ENCODE data around the gene ZMYM5. TPM values are rescaled to one million over a fixed set of nuclear protein-coding genes. Genes with fewer than 3 reads are reported as not detected.
A peak's percentile ranks its signal among the peaks of the same experiment; 100 is the strongest.
"Not testable (repeated sequence)": the region's sequence is repeated elsewhere in the genome, so short reads cannot be mapped to it uniquely, and the experiment has no call there.

Gene ZMYM5
- total and polyA plus RNA-seq, 4 donors = 2.6 to 8.1 (median 5.9) TPM

DNA sequence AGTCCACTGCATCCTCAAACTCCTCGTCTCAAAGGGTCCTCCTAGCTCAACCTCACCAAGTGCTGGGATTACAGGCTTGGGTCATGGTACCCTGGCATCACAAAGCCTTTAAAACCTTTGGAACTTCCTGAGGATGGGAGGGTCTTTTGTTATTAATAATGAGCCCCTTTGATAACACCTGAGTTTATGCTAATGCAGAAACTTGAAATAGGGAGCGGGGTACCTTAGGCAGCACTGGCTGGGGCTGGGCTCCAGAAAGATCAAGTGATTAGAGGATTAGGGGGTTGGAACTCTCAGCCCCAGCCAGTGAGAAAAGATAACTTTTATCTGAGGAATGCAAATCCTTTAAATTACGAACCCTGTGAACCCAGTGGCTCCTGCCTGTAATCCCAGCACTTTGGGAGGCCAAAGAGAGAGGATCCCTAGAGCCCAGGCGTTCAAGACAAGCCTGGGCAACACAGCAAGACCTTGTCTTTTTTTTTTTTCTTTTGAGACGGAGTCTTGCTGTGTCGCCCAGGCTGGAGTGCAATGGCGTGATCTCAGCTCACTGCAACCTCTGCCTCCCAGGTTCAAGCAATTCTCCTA is 71.4 kb downstream of the ZMYM5 start:
- no peaks in the 10 kb centered on the region for H3K27me3 ChIP-seq (ENCODE audit: control insufficient read depth in 4 of 4, insufficient read depth in 4 of 4, low read length in 3 of 4)
- H3K4me1 ChIP-seq (ENCODE audit: control insufficient read depth in 4 of 4, insufficient read depth in 4 of 4, low read length in 3 of 4) = no peaks in the 10 kb centered on the region
- no peak for DNase-seq (ENCODE audit: low spot score)
- no peak overlapping the region for H3K9ac ChIP-seq (ENCODE audit: low read depth in 1 of 2, low read length in 2 of 2)
- TF ChIP-seq JUND (IDR thresholded peaks at IDR 0.05) (no peak), GABPA (IDR thresholded peaks at IDR 0.05 in 1 of 2, conservative IDR thresholded peaks at IDR 0.05 in 1 of 2) (no peak), EGR1 (IDR thresholded peaks at IDR 0.05; ENCODE audit: low read depth in 2 of 2) (no peak), TAF1 (conservative IDR thresholded peaks at IDR 0.05) (no peak), FOXA2 (IDR thresholded peaks at IDR 0.05) (no peak), RXRA (IDR thresholded peaks at IDR 0.05) (no peak), RAD21 (IDR thresholded peaks at IDR 0.05) (no peak)
- TF ChIP-seq, protein P1, sequence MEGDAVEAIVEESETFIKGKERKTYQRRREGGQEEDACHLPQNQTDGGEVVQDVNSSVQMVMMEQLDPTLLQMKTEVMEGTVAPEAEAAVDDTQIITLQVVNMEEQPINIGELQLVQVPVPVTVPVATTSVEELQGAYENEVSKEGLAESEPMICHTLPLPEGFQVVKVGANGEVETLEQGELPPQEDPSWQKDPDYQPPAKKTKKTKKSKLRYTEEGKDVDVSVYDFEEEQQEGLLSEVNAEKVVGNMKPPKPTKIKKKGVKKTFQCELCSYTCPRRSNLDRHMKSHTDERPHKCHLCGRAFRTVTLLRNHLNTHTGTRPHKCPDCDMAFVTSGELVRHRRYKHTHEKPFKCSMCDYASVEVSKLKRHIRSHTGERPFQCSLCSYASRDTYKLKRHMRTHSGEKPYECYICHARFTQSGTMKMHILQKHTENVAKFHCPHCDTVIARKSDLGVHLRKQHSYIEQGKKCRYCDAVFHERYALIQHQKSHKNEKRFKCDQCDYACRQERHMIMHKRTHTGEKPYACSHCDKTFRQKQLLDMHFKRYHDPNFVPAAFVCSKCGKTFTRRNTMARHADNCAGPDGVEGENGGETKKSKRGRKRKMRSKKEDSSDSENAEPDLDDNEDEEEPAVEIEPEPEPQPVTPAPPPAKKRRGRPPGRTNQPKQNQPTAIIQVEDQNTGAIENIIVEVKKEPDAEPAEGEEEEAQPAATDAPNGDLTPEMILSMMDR (IDR thresholded peaks at IDR 0.05; ENCODE audit: low read depth, low read length, missing input control) = no peak
- TF ChIP-seq, protein P2, sequence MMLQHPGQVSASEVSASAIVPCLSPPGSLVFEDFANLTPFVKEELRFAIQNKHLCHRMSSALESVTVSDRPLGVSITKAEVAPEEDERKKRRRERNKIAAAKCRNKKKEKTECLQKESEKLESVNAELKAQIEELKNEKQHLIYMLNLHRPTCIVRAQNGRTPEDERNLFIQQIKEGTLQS (IDR thresholded peaks at IDR 0.05) = no peak
- TF ChIP-seq, protein P3, sequence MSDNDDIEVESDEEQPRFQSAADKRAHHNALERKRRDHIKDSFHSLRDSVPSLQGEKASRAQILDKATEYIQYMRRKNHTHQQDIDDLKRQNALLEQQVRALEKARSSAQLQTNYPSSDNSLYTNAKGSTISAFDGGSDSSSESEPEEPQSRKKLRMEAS (IDR thresholded peaks at IDR 0.05) = no peak
- no peak overlapping the region for H3K4me3 ChIP-seq (ENCODE audit: low read depth in 1 of 3, low read length in 3 of 3)
- no peaks in the 10 kb centered on the region for H3K9me3 ChIP-seq (ENCODE audit: control insufficient read depth in 4 of 4, low read length in 3 of 4)
- no peak overlapping the region for H3K27ac ChIP-seq (ENCODE audit: low read depth in 1 of 2, low read length in 2 of 2)
- no peaks in the 10 kb centered on the region for H3K36me3 ChIP-seq (ENCODE audit: control insufficient read depth in 4 of 4, insufficient read depth in 3 of 4, low read depth in 1 of 4, low read length in 3 of 4)
- 94% methylated on average over 7 of the region's 7 CpGs for WGBS

DNA sequence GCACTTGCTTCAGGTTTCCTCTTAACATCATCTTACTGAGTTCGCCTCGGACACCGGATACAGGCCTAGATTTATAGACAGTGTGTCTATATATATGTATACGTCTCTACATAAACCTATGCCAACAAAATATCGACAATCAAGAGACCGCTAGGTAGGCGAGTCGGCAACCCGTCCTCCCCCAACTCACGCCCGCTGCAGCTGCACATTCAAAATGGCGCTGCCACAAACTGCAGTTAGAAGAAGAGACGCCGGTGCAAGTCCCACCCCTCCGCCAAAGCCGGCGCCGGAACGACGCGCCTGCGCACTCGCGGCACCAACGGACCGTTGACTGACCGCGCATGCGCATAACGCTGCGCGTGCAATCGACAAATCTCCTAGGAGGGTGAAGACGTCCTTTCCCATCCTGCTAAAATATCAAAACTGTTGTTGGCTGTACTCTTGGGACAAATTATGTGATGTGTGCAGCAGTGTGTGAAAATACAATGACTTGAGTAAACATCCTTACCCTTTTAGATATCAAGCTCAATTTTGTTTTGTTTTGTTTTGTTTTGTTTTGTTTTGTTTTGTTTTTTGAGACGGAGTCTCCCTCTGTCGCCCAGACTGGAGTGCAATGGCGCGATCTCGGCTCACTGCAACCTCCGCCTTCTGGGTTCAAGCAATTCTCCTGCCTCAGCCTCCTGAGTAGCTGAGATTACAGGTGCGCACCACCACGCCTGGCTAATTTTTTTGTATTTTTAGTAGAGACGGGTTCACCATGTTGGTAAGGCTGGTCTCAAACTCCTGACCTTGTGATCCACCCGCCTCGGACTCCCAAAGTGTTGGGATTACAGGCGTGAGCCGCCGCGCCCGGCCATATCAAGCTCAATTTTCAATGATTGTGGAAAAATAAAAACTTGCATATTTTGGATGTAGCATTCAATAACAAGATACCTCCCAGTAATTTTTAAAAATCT is 80.4 kb downstream of the ZMYM5 start, which contains the start of gene PSPC1:
TSS of gene PSPC1 (minus strand) at position 219 of the 956 bp plus-strand sequence. CDS start at position 31, 188 bp downstream.
- peak; percentile 94 for DNase-seq (ENCODE audit: low spot score)
- H3K36me3 ChIP-seq (ENCODE audit: control insufficient read depth in 4 of 4, insufficient read depth in 3 of 4, low read depth in 1 of 4, low read length in 3 of 4) = not testable (repeated sequence)
- peak within 1 kb of the TSS; percentile 89 to 95 (median 91) for H3K4me3 ChIP-seq (ENCODE audit: low read depth in 1 of 3, low read length in 3 of 3)

More for the DNA sequence above, 80.4 kb downstream of the ZMYM5 start, which contains the start of gene PSPC1:
- not testable (repeated sequence) for H3K27me3 ChIP-seq (ENCODE audit: control insufficient read depth in 4 of 4, insufficient read depth in 4 of 4, low read length in 3 of 4); H3K9me3 ChIP-seq (ENCODE audit: control insufficient read depth in 4 of 4, low read length in 3 of 4); H3K4me1 ChIP-seq (ENCODE audit: control insufficient read depth in 4 of 4, insufficient read depth in 4 of 4, low read length in 3 of 4)
- TF ChIP-seq, protein P4, sequence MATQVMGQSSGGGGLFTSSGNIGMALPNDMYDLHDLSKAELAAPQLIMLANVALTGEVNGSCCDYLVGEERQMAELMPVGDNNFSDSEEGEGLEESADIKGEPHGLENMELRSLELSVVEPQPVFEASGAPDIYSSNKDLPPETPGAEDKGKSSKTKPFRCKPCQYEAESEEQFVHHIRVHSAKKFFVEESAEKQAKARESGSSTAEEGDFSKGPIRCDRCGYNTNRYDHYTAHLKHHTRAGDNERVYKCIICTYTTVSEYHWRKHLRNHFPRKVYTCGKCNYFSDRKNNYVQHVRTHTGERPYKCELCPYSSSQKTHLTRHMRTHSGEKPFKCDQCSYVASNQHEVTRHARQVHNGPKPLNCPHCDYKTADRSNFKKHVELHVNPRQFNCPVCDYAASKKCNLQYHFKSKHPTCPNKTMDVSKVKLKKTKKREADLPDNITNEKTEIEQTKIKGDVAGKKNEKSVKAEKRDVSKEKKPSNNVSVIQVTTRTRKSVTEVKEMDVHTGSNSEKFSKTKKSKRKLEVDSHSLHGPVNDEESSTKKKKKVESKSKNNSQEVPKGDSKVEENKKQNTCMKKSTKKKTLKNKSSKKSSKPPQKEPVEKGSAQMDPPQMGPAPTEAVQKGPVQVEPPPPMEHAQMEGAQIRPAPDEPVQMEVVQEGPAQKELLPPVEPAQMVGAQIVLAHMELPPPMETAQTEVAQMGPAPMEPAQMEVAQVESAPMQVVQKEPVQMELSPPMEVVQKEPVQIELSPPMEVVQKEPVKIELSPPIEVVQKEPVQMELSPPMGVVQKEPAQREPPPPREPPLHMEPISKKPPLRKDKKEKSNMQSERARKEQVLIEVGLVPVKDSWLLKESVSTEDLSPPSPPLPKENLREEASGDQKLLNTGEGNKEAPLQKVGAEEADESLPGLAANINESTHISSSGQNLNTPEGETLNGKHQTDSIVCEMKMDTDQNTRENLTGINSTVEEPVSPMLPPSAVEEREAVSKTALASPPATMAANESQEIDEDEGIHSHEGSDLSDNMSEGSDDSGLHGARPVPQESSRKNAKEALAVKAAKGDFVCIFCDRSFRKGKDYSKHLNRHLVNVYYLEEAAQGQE (IDR thresholded peaks at IDR 0.05) = peak; percentile 89
- TF ChIP-seq YY1 (IDR thresholded peaks at IDR 0.05) (peak; percentile 99), TAF1 (conservative IDR thresholded peaks at IDR 0.05) (peak; percentile 72)
- TF ChIP-seq, protein P3 (IDR thresholded peaks at IDR 0.05) = peak; percentile 39
- H3K9ac ChIP-seq (ENCODE audit: low read depth in 1 of 2, low read length in 2 of 2) = peak within 1 kb of the TSS; percentile 82 to 98
- peak within 1 kb of the TSS; percentile 92 to 95 for H3K27ac ChIP-seq (ENCODE audit: low read depth in 1 of 2, low read length in 2 of 2)
- 20% methylated on average over 50 of the region's 50 CpGs for WGBS
